Liver (tissue), 9 donors: ENCODE results near the gene PPP2R5C. TPM values are rescaled to one million over a fixed set of nuclear protein-coding genes. Genes with fewer than 3 reads are reported as not detected.

Source experiments
- DNase-seq: peaks from one replicate; pipeline ENCODE4 v3.0.0-alpha.2; 2017; ENCODE audit warnings: low spot score
- H3K27ac ChIP-seq, 2 donors: one replicate each; pipeline ENCODE4 v1.7.0; 2013; ENCODE audit warnings: inconsistent platforms in 2 of 2, low read length in 2 of 2, control low read depth in 1 of 2, low read depth in 1 of 2, mild to moderate bottlenecking in 1 of 2
- H3K27me3 ChIP-seq, 4 donors: one replicate each; pipeline versions ENCODE4 v1.6.1 to v1.7.0; 2013; ENCODE audit warnings: low read length in 3 of 4, inconsistent platforms in 1 of 4, mild to moderate bottlenecking in 1 of 4, moderate library complexity in 1 of 4; ENCODE audit not compliant: control insufficient read depth in 4 of 4, insufficient read depth in 4 of 4
- H3K36me3 ChIP-seq, 4 donors: one replicate each; pipeline versions ENCODE4 v1.6.1 to v1.7.0; 2013; ENCODE audit warnings: low read length in 3 of 4, mild to moderate bottlenecking in 3 of 4, low read depth in 1 of 4, moderate library complexity in 1 of 4; ENCODE audit not compliant: control insufficient read depth in 4 of 4, insufficient read depth in 3 of 4
- H3K4me1 ChIP-seq, 4 donors: one replicate each; pipeline versions ENCODE4 v1.6.1 to v1.7.0; 2013; ENCODE audit warnings: low read length in 3 of 4, mild to moderate bottlenecking in 3 of 4, moderate library complexity in 1 of 4; ENCODE audit not compliant: control insufficient read depth in 4 of 4, insufficient read depth in 4 of 4
- H3K4me3 ChIP-seq, 3 donors: one replicate each; pipeline versions ENCODE4 v1.6.1 to v1.7.0; 2013; ENCODE audit warnings: low read length in 3 of 3, control low read depth in 1 of 3, low read depth in 1 of 3, mild to moderate bottlenecking in 1 of 3
- H3K9ac ChIP-seq, 2 donors: one replicate each; pipeline ENCODE4 v1.7.0; 2013; ENCODE audit warnings: low read length in 2 of 2, mild to moderate bottlenecking in 2 of 2, moderate library complexity in 2 of 2, control low read depth in 1 of 2, low read depth in 1 of 2
- H3K9me3 ChIP-seq, 4 donors: one replicate each; pipeline versions ENCODE4 v1.6.1 to v1.7.0; 2013; ENCODE audit warnings: low read length in 3 of 4; ENCODE audit not compliant: control insufficient read depth in 4 of 4
- EGR1 ChIP-seq, 2 donors: IDR thresholded peaks; 2 replicates each; pipeline ENCODE4 v1.6.1; 2016 to 2018; ENCODE audit warnings: antibody characterized with exemption in 2 of 2, low read depth in 2 of 2
- FOXA1 ChIP-seq: IDR thresholded peaks from 2 replicates; pipeline ENCODE4 v1.6.1; 2016; ENCODE audit warnings: antibody characterized with exemption
- GABPA ChIP-seq, 2 donors: IDR thresholded peaks in 1 of 2; conservative IDR thresholded peaks in 1 of 2; 2 replicates each; pipeline ENCODE4 v1.6.1; 2016; ENCODE audit warnings: antibody characterized with exemption in 2 of 2, mild to moderate bottlenecking in 1 of 2, moderate library complexity in 1 of 2
- HNF4A ChIP-seq, 2 donors: conservative IDR thresholded peaks; 2 replicates each; pipeline ENCODE4 v1.6.1; 2016; ENCODE audit warnings: antibody characterized with exemption in 2 of 2, mild to moderate bottlenecking in 2 of 2
- HNF4G ChIP-seq: IDR thresholded peaks from 2 replicates; pipeline ENCODE4 v1.6.1; 2016; ENCODE audit warnings: antibody characterized with exemption
- JUND ChIP-seq, 2 donors: IDR thresholded peaks; 2 replicates each; pipeline ENCODE4 v1.6.1; 2016; ENCODE audit warnings: antibody characterized with exemption in 2 of 2
- RAD21 ChIP-seq, 2 donors: IDR thresholded peaks; 2 replicates each; pipeline ENCODE4 v1.6.1; 2016; ENCODE audit warnings: antibody characterized with exemption in 2 of 2, mild to moderate bottlenecking in 2 of 2
- RXRA ChIP-seq, 2 donors: IDR thresholded peaks; 2 replicates each; pipeline ENCODE4 v1.6.1; 2017 to 2018; ENCODE audit warnings: antibody characterized with exemption in 2 of 2, mild to moderate bottlenecking in 1 of 2
- SP1 ChIP-seq: IDR thresholded peaks from 2 replicates; pipeline ENCODE4 v1.6.1; 2018; ENCODE audit warnings: antibody characterized with exemption, mild to moderate bottlenecking
- TAF1 ChIP-seq: conservative IDR thresholded peaks from 2 replicates; pipeline ENCODE4 v1.6.1; 2016; ENCODE audit warnings: antibody characterized with exemption, mild to moderate bottlenecking
- YY1 ChIP-seq: IDR thresholded peaks from 2 replicates; pipeline ENCODE4 v1.6.1; 2016; ENCODE audit warnings: antibody characterized with exemption, mild to moderate bottlenecking
- WGBS: extraction: QIAGEN DNeasy Blood & Tissue Kit; methylation state at CpG from one replicate; pipeline ENCODE4 v1.1.7; 2013; 5-methylcytosine and 5-hydroxymethylcytosine counted together
- polyA plus RNA-seq, 2 donors: library from polyadenylated mRNA; stranded (reverse) in 1 of 2; unstranded in 1 of 2; fragments of 200-250 nt in 1 of 2; fragments of >200 nt in 1 of 2; fragmentation: Nextera tagmentation in 1 of 2; extraction: Ambion mirVana in 1 of 2; gene quantifications; one replicate each; pipeline versions ENCODE4 v1.2.1 to v1.2.3, GENCODE V29; 2013 to 2015
- total RNA-seq, 2 donors: library from RNA; depleted of rRNA; stranded (reverse); fragments of >200 nt; gene quantifications; one replicate each; pipeline ENCODE4 v1.2.3, GENCODE V29; 2014
- TF ChIP-seq, protein P1 (sequence below): IDR thresholded peaks from 2 replicates; pipeline ENCODE4 v1.6.1; 2016; ENCODE audit warnings: antibody characterized with exemption
- TF ChIP-seq, protein P2 (sequence below): IDR thresholded peaks from 2 replicates; pipeline ENCODE4 v1.6.1; 2016; ENCODE audit warnings: antibody characterized with exemption, mild to moderate bottlenecking
- TF ChIP-seq, protein P3 (sequence below): fragments of 150-350 bp; IDR thresholded peaks from 2 replicates; pipeline ENCODE4 v1.5.1; 2017; ENCODE audit warnings: improper control_type of control experiment, low read depth, low read length; ENCODE audit not compliant: missing input control
- donor health status: healthy.
- donor health status: healthy.
- donor health status: healthy.
- donor health status: healthy.
- donor health status: healthy.

The PPP2R5C gene
- total and polyA plus RNA-seq, 4 donors, result 33.5 to 52.3 (median 43.9) TPM

DNA sequence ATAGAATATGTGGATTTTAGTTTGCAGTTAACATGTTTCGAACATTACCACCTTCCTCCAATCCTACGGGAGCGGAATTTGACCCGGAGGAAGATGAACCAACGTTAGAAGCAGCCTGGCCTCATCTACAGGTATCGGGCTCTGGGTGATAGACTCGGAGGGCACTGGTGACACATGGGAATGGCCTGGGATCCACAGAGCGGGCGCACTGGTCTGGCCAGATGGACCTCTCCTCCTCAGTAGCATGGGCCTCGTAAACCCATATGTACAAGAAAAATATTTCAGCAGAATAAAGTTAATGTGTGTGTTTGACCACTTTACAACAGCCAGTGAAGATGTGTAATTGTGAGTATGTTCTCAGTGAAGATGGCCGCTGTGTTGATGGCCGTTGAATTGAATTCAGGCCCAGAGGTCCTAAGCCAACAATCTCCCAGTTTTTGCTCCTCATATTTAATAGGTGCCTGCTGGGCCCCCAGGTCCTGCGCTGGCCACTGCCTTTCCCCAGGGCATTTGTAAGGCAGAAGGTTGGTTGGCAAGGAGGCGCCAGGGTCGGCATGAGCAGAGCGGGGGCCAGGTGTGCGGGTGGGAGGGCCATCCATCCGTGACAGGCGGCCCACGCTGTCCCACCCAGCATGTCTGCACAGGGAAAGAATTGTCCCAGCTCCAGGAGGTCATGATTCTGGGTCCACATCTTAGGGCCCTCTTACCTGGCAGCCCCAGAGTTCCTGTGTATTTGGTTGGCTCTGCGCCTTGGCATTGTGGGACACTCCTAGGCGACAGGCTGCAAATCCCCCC is 120.8 kb downstream of the PPP2R5C start:
- Histone ChIP-seq H3K9me3 (no peaks in the 10 kb centered on the region), H3K4me3 (no peak overlapping the region), H3K36me3 (peaks cover 1 to 40% (median 17%) of the 10 kb centered on the region in 4 donors), H3K4me1 (no peaks in the 10 kb centered on the region), H3K27ac (no peak overlapping the region), H3K27me3 (no peaks in the 10 kb centered on the region), H3K9ac (no peak overlapping the region)
- no peak for DNase-seq
- WGBS, result 95% methylated on average over 22 of the region's 22 CpGs
- no peak for TF ChIP-seq HNF4A (conservative IDR thresholded peaks at IDR 0.05)
- no peak for TF ChIP-seq GABPA (IDR thresholded peaks at IDR 0.05 in 1 of 2, conservative IDR thresholded peaks at IDR 0.05 in 1 of 2)
- TF ChIP-seq, protein P1, sequence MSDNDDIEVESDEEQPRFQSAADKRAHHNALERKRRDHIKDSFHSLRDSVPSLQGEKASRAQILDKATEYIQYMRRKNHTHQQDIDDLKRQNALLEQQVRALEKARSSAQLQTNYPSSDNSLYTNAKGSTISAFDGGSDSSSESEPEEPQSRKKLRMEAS, result no peak
- TF ChIP-seq YY1, result no peak
- no peak for TF ChIP-seq RXRA (IDR thresholded peaks at IDR 0.05)
- no peak for TF ChIP-seq HNF4G
- TF ChIP-seq, protein P2, sequence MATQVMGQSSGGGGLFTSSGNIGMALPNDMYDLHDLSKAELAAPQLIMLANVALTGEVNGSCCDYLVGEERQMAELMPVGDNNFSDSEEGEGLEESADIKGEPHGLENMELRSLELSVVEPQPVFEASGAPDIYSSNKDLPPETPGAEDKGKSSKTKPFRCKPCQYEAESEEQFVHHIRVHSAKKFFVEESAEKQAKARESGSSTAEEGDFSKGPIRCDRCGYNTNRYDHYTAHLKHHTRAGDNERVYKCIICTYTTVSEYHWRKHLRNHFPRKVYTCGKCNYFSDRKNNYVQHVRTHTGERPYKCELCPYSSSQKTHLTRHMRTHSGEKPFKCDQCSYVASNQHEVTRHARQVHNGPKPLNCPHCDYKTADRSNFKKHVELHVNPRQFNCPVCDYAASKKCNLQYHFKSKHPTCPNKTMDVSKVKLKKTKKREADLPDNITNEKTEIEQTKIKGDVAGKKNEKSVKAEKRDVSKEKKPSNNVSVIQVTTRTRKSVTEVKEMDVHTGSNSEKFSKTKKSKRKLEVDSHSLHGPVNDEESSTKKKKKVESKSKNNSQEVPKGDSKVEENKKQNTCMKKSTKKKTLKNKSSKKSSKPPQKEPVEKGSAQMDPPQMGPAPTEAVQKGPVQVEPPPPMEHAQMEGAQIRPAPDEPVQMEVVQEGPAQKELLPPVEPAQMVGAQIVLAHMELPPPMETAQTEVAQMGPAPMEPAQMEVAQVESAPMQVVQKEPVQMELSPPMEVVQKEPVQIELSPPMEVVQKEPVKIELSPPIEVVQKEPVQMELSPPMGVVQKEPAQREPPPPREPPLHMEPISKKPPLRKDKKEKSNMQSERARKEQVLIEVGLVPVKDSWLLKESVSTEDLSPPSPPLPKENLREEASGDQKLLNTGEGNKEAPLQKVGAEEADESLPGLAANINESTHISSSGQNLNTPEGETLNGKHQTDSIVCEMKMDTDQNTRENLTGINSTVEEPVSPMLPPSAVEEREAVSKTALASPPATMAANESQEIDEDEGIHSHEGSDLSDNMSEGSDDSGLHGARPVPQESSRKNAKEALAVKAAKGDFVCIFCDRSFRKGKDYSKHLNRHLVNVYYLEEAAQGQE, result no peak
- no peak for TF ChIP-seq SP1
- TF ChIP-seq RAD21 (IDR thresholded peaks at IDR 0.05), result no peak
- no peak for TF ChIP-seq FOXA1
- TF ChIP-seq JUND (IDR thresholded peaks at IDR 0.05), result no peak
- TF ChIP-seq EGR1 (IDR thresholded peaks at IDR 0.05; ENCODE audit: low read depth in 2 of 2), result no peak
- no peak for TF ChIP-seq TAF1

DNA sequence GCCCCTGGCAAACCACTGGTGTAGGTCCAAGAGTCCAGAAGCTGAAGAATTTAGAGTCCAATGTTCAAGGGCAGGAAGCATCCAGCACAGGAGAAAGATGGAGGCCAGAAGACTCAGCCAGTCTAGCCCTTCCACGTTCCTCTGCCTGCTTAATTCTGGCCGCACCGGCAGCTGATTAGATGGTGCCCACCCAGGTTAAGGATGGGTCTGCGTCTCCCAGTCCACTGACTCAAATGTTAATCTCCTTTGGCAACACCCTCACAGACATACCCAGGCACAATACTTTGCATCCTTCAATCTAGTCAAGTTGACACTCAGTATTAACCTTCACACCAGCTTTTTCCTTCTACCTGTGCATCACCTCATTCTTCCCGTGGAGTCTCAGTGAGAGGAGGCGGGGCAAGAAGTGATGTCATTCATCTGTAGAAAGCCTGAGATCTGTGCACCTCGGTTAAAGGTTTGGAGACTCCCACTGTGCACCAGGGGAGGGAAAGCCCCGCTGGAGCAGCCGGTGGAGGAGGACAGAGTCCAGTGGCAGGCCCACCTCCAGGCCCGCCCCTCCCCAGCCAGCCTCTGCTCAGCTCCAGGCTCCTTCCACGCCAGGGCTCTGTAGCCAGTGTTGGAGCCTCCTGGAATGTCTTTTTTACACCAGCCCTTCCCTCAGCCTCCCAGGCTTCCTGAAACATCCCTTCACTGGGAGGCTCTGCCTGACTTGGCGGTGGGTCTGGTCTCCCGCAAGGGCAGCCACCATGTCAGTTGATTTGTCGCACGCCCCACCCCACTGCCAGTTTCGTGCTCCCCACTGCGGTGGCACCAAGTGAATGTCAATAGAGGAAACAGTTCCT is 122.8 kb downstream of the PPP2R5C start:
- TF ChIP-seq, protein P3, sequence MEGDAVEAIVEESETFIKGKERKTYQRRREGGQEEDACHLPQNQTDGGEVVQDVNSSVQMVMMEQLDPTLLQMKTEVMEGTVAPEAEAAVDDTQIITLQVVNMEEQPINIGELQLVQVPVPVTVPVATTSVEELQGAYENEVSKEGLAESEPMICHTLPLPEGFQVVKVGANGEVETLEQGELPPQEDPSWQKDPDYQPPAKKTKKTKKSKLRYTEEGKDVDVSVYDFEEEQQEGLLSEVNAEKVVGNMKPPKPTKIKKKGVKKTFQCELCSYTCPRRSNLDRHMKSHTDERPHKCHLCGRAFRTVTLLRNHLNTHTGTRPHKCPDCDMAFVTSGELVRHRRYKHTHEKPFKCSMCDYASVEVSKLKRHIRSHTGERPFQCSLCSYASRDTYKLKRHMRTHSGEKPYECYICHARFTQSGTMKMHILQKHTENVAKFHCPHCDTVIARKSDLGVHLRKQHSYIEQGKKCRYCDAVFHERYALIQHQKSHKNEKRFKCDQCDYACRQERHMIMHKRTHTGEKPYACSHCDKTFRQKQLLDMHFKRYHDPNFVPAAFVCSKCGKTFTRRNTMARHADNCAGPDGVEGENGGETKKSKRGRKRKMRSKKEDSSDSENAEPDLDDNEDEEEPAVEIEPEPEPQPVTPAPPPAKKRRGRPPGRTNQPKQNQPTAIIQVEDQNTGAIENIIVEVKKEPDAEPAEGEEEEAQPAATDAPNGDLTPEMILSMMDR, result no peak
- TF ChIP-seq RXRA (IDR thresholded peaks at IDR 0.05), result no peak
- TF ChIP-seq, protein P2, result no peak
- no peak for TF ChIP-seq JUND (IDR thresholded peaks at IDR 0.05)
- TF ChIP-seq FOXA1, result no peak
- no peak for TF ChIP-seq RAD21 (IDR thresholded peaks at IDR 0.05)
- no peak for TF ChIP-seq HNF4G
- no peaks in the 10 kb centered on the region for H3K9me3 ChIP-seq
- peaks cover 2 to 42% (median 25%) of the 10 kb centered on the region in 4 donors for H3K36me3 ChIP-seq
- H3K4me1 ChIP-seq, result no peaks in the 10 kb centered on the region
- no peaks in the 10 kb centered on the region for H3K27me3 ChIP-seq
- 92% methylated on average over 17 of the region's 17 CpGs for WGBS
- no peak overlapping the region for H3K9ac ChIP-seq
- H3K4me3 ChIP-seq, result no peak overlapping the region
- no peak overlapping the region for H3K27ac ChIP-seq
- DNase-seq, result no peak
